HG03159 (cell line): ENCODE data around the gene SIAH1.
"Not testable (repeated sequence)": the region's sequence is repeated elsewhere in the genome, so short reads cannot be mapped to it uniquely, and the experiment has no call there.

Experiments
- ATAC-seq: cut with Tn5 transposase; IDR thresholded peaks from one replicate; pipeline ENCODE4 v1.9.1; 2021; ENCODE audit warnings: mild to moderate bottlenecking, moderate library complexity; ENCODE audit not compliant: unreplicated experiment

SIAH1 gene

GRCh38 chr16:48335961-48336360 is 49.3 kb downstream of the SIAH1 start:
- ATAC-seq, result no peak

- no peak for ATAC-seq
Measured at GRCh38 chr16:48334325-48334724, 50.9 kb downstream of the SIAH1 start.

- ATAC-seq, result no peak
Measured at GRCh38 chr16:48332978-48333377, 52.2 kb downstream of the SIAH1 start.

DNA sequence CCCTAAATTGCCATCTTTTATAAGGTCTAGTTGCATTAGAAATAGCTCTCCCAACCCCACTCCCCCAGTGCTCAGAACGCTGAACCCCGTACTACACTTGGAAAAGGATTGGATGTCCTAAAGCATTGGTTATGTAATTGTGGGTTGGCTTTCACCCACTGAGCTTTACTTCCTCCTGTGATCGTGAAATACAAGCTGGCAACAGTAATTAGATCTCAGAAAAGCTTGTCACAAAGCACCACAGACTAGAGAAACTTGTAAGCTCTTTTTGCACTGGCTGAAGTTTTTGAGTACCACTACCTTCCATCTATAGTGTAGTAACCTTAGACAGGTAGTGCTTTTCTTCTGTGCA is 54.4 kb downstream of the SIAH1 start:
- no peak for ATAC-seq

DNA sequence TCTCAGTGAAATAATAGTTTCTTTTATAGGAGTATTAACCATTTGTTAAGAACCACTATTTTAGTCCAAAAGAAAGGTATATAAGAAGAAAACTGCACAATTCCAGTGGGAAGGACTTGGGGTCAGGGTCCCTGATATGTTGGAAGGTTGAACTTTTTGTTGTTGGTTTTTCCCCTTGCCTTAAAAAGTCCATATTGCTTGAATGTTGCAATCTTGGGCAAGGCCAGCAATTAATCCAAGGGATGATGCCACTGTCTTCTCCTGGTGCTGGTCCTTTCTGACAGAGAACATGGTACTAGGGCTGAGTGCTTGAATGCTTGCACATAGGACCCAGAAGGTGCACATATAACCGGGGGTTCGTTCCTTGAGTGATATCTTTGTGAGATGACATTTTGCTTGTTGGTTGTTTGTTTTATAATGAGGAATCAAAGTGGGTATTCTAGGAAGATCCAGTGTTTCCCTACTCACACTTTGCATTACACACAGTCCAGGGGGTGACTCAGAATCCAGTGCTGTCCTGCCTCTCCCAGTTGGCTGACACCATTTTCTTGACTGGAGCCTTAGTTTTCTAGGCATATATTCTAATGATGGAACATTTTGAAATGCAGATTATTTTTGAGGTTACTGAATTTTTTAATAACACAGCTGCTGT is 54.9 kb downstream of the SIAH1 start:
- no peak for ATAC-seq

GRCh38 chr16:48329138-48329537 is 56.1 kb downstream of the SIAH1 start:
- no peak for ATAC-seq

GRCh38 chr16:48326915-48327314 is 58.3 kb downstream of the SIAH1 start:
- ATAC-seq, result no peak

GRCh38 chr16:48323783-48324775 is 61.1 kb downstream of the SIAH1 start:
- ATAC-seq, result no peak

DNA sequence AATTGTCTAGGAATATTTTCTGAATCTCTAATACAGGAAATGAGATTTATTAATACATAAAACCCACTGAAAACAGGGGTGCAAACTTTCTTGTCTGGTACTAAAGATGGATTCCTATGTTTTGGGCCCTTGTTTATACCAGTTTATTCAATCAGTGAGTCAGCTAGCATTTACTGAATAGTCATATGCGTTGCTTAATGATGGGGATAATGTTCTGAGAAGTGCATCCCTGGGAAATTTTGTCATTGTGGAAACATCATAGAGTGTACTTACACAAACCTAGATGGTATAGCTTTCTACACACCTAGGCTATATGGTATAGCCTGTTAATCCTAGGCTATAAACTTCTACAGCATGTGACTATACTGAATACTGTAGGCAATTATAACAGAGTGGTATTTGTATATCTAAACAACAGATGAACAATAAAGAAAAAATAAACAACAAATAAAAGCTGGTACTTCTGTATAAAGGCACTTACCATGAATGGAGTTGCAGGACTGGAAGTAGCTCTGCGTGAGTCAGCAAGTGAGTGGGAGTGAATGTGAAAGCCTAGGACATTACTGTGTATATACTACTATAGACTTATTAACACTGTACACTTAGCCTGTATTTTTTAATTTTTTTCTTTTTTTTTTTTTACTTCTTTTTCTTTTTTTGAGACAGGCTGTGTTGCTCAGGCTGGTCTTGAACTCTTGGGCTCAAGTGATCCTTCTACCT is 63.7 kb downstream of the SIAH1 start:
- no peak for ATAC-seq

GRCh38 chr16:48318630-48319029 is 66.6 kb downstream of the SIAH1 start:
- no peak for ATAC-seq

- no peak for ATAC-seq
Measured at GRCh38 chr16:48317614-48318315, 67.4 kb downstream of the SIAH1 start.

GRCh38 chr16:48317026-48317425 is 68.2 kb downstream of the SIAH1 start:
- no peak for ATAC-seq

GRCh38 chr16:48313905-48314304 is 71.3 kb downstream of the SIAH1 start:
- ATAC-seq, result not testable (repeated sequence)

- ATAC-seq, result no peak
Measured at GRCh38 chr16:48310908-48311641, 74.1 kb downstream of the SIAH1 start.
